ENCODE results near the gene APBB2.

The APBB2 gene

GRCh38 chr4:40789031-40789430 lies 425.3 kb downstream of the APBB2 start:
- no peak for DNase-seq

- no peak for DNase-seq
Observed at GRCh38 chr4:40788331-40788730, 426.0 kb downstream of the APBB2 start.

- no peak for DNase-seq
Observed at GRCh38 chr4:40785727-40786126, 428.6 kb downstream of the APBB2 start.

- no peak for DNase-seq
Observed at GRCh38 chr4:40782876-40783275, 431.5 kb downstream of the APBB2 start.

- DNase-seq: no peak
Observed at GRCh38 chr4:40778090-40778489, 436.3 kb downstream of the APBB2 start.

- no peak for DNase-seq
Observed at GRCh38 chr4:40769266-40769665, 445.1 kb downstream of the APBB2 start.

GRCh38 chr4:40763228-40763716 lies 451.1 kb downstream of the APBB2 start:
- DNase-seq: peak; percentile 48
